Left forelimb (tissue), 1 donor: ENCODE results near the gene PSMG1.
"Not testable (repeated sequence)": the region's sequence is repeated elsewhere in the genome, so short reads cannot be mapped to it uniquely, and the experiment has no call there.

ENCODE experiments used
- DNase-seq: peaks from one replicate; pipeline ENCODE4 v3.0.0-alpha.2; 2018; ENCODE audit warnings: low spot score

Gene PSMG1

DNA sequence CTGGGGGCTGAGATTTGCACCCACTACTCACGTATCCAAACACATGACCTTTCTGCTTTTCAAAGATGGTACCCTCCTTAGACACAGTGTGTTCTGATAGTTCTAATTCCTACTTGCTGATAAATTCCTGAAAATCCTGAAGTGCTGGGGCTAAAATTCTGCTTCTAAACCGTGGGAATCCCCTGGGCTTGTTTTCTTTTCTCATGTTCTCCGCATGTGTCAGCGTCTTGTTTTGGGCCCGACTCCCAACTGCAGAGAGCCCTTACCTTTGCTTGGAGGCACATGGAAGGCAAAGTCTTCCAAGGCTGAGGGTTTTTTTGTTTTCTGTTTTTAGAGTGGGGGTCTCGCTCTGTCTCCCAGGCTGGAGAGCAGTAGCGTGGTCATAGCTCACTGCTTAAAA lies 27.2 kb downstream of the PSMG1 start:
- DNase-seq = no peak

DNA sequence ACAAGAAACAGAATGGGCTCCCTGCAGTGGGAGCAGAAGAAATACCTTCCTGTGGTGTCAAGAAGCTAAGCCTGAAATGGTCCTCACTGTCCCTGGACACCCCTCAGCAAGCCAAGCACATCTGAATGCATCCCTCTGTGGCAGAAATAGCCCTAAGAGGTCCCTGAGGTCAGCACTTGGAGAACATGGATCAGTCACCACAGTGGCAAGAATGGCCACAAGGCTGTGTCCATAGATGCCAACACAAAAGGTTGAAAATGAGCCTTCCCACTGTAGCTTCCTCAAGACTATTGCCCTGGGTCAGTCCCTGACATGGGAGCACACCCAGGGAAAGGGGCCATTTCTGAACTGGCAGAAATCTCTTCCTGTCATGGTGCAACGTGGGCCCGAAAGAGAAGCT lies 27.7 kb downstream of the PSMG1 start:
- DNase-seq = no peak

DNA sequence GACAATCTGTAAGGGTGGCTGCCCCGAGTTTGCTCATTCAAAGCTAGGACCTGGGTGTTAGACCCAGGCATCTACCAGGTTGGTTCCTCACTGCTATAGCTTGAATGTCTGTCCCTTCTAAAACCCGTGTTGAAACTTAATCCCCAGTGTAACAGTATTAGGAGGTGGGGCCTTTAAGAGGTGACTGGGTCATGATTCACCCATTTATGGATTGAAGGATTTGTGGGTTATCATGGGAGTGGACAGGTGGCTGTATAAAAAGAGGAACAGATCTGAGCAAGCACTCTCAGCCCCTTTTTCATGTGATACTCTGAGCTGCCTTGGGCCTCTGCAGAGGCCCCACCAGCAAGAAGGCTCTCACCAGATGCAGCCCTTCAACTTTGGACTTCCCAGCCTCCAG lies 29.4 kb downstream of the PSMG1 start:
- no peak for DNase-seq

DNA sequence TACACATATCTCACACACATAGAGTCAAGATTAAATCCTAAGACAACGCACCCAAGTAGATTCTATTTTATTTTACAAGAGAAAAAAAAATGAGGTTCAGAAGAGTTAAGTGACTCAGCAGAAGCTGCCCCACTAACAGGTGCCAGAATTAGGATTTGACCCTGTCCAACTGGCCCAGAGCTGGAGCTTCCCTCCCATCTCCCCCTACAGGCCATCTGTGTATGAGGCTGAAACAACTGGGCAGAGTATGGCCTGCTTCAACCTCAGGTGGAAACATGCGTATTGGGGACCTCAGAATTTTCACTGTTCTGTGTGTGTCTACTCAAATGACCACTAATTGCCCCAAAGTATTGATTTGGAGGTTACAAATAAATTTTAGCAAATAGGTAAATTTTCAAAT lies 29.9 kb downstream of the PSMG1 start:
- no peak for DNase-seq

DNA sequence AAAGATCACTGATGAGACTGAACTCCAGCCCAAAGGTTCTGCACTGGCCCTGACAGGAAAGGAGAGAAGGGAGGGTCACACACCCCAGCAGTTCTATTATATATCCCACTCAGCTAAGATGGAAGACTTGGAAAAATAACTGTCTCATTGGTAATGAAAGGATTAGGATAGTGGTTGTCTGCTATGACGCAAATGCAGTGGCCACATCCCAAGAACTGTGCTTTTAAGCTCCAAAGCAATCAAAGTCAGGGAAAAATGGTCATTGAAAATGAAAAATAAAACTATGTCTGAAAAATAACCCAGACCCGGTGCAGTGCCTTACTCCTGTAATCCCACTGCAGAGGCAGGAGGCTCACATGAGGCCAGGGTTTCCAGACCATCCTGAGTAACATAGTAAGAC lies 31.0 kb downstream of the PSMG1 start:
- DNase-seq = no peak

DNA sequence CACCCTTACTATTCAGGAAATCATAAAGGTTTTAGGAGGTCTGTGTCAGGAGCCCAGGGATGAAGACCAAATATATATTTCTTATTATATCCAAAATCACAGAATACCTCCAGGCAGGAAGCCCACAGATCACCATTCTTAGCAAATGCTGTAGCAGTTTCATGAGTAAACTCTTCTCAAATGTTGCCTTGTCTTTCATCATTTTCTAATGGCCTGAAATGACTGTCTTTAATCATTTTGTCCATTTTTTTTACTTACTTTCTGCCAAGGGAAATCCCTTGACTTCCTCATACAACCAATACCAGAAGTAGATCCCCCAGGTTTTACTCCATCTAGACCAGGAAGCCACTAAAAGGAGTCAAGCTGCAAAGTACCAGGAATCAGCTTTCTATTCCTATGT lies 32.4 kb downstream of the PSMG1 start:
- no peak for DNase-seq

DNA sequence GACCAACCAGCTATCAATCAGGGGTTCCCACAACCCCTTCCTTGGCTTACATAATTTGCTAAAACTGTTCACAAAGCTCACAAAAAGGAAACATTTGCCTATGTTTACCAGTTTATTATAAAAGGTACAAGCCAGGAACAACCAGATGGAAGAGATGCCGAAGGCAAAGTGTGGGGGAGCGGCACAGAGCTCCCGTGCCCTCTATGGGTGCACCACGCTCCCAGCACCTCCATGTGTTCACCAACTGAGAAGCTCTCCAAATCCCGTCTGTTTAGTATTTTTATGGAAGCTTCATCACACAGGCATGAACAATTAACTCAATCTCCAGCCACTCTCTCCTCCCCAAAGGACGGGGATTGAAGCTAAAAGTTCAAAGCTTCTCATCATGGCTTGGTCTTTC lies 32.9 kb downstream of the PSMG1 start:
- no peak for DNase-seq

DNA sequence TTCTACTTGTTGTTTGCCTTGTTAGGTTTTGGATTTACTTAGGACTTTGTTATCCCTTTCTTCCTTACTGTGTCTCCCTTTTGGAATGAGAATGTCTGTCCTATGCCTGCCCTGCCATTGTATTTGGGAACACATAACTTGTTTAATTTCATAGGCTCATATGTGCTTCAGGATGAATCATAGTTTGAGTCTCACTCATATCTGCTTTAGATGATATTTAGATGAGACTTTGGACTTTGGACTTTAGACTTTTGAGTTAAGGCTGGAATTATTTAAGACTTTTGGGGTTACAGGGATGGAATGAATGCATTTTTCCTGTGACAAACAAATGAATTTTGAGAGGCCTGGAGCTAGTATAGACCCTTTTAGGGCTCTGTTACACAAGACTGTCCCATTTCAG lies 33.4 kb downstream of the PSMG1 start:
- DNase-seq = no peak

DNA sequence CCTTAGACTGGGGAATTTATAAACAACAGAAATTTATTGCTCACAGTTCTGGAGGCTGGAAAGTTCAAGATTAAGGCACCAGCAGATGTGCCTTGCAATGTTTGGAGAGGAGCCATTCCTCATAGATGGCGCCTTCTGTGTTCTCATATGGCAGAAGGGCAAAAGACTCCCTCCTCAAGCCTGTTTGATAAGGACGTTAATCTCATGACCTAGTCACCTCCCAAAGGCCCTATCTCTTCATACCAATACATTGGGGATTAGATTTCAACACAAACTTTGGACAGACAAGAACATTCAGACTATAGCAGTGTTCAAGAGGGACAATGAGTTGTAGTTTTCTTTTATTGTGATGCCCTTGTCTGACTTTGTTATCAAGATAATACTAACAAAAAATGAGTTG lies 34.3 kb downstream of the PSMG1 start:
- DNase-seq = no peak

DNA sequence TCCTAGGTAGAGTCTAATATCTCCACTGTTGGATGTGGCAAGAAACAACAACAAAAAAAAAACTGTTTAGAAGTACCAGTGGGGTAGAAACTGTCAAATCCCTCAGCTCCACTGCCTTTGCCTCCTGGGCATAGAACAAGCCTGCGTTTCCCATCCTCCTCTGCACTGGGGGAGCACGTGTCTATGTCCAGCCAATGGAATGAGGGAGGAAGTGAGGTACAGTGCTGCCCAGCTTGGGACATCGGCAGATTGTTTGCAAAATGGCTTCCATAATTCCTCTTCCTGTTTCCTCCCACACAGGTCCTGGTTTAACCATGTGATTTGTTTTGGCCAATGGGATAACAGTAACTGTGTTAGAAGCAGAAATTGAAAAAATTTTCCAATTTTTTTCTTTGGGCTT lies 39.1 kb downstream of the PSMG1 start:
- no peak for DNase-seq

DNA sequence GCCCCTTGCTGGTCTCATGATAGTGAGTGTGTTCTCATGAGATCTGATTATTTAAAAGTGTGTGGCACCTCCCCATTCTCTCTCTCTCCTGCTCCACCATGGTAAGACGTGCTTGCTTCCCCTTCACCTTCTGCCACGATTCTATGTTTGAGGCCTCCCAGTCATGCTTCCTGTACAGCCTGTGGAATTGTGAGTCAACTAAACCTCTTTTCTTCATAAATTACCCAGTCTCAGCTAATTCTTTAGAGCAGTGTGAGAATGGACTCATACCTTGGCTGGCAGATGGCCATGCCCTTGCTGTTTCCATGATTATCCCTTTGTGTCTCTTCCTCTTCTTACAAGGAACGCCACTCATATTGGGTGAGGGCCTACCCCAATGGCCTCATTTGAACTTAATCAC lies 40.3 kb downstream of the PSMG1 start:
- DNase-seq = no peak

DNA sequence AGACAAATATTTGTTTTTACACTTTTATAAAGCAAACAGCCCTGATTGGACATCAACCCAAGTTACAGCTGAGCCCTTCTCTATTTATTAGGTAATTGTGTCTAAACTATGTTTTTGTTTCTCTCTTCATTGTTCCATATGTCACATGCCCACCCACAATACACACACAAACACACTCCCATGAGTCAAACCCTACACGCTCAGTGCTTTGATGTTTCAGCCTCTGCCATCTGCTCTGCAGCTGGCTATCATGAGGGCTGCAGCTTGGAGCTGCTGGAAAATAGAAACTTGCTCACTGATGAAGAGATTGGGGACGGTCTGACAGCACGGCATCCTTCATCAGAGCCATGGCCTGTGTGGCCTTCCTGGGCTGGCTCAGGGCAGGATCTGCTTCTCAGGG lies 41.7 kb downstream of the PSMG1 start:
- DNase-seq = no peak

DNA sequence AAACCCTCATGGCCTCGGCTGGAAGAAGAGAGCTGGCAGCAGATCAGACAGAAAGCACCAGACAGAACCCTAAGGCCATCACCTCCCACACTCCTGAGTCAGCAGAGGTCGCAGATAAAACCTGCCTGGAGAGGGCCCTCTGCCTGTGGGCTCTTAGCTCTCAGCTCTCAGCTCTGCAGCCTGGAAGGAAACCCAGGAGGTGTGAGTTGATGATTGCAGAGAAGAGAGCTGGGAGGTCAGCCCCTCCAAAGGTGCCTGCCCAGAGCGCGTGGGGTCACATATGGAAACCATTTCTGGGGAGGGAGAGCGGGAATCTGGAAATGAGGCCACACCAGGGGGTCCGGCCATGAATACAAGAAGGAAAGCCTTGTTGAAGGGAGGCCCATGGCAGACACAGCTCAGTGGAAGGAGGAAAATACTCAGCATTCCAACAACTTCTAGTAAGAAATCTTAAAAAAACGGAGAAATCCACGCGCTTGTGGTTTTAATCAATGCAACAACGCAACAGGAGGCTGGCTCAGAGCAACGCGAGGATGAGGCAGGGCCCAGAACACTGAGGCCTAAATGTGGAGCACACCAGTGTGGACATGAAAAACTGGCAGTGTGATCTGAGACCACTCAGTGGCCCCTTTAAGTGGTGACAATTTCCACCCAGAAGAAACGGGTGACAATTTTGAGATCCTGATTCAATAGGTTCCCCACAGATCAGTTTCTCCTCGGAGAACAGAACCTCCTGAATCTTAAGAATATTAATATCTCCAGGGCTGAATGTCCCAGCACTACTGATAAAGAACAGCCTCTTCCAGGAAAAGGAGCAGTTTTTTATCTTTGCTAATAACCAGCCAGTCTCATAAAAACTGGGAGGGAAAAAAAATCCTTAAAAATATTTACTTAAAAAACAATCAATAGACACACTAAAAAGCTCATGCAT lies 45.7 kb downstream of the PSMG1 start:
- no peak for DNase-seq

DNA sequence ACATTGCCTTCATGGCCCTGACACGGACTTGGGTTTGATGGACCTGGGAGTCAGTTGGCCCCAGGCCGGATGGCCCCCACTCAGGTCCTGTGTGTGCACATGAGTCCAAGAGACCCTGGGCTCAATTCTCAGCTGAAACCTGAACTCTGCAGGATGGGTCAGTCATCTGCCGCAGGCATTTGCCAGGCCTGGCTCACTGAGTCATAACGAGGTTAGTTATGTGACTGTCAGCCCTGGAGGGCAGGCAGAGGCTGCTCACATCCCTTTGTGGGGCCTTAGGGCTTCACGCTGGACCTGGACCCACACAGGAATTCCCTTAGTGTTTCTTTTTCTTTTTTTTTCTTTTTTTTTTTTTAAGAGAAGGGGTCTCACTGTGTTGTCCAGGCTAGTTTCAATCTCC lies 46.5 kb downstream of the PSMG1 start:
- no peak for DNase-seq

DNA sequence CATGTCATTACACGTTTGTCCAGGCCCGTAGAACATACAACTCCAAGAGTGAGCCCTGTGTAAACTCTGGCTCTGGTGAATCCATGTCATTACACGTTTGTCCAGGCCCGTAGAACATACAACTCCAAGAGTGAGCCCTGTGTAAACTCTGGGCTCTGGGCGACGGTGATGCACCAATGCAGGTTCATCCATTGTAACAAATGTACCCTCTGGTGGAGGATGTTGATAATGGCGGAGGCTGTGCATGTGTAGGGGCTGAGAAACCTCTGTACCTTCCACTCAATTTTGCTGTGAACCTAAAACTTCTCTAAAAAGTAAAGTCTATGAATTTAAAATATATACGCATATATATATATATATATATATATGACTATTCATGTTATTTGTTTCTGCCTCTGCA lies 47.1 kb downstream of the PSMG1 start:
- DNase-seq = not testable (repeated sequence)

DNA sequence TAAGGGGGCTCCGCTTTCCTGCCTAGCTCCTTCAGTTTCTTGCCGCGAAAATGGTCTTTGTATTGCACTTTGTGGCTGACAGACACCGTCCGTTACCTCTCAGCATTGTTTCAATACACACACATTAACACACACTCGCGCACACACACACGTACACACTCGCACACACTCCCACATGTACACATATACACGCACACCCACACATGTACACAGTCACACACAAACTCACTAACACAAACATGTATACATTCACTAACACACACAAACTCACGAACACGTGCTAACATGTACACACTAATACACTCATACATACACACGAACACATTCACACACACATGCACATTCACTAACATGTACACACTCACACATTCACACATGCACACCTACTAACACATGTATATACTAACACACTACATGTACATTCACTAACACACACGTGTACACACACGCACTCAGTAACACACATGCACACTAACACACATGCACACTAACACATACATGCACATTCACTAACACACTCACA lies 48.9 kb downstream of the PSMG1 start:
- DNase-seq = no peak

DNA sequence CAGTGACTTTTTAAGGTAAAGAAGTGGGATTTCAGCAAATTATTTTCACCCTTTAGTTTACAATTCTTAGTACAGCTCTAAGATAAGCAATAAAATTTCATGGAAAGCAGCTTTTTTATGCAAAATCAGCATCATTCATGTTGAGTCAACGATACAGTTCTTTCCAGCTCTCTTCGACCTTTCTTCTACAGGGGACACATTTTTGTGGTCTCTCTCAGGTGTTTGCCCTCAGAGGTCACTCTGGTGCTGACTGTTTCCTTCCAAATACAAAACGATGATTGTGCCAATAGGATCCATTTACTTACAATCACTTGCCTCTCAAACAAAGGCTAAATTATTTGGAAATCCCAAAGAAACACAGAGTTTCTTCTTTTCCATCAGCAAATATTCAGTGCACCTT lies 51.0 kb downstream of the PSMG1 start:
- DNase-seq = no peak

DNA sequence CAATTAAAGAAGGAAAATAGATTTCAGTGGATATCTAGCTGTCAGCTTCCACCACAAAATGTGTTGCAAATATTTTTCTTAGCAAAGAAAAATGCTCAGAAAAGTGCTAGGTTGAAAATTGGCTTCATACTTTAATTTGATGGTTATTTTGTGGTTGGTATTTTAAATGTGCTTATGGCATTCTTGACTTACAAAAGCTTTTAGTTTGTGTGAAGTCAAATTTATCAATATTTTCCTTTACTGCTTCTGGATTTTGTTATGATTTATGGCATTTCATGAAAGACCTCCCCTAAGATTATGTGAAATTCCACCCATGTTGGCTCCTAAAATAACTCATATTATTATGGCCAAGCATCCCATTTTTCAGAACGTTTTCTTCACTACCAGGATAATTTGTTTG lies 51.5 kb downstream of the PSMG1 start:
- no peak for DNase-seq

DNA sequence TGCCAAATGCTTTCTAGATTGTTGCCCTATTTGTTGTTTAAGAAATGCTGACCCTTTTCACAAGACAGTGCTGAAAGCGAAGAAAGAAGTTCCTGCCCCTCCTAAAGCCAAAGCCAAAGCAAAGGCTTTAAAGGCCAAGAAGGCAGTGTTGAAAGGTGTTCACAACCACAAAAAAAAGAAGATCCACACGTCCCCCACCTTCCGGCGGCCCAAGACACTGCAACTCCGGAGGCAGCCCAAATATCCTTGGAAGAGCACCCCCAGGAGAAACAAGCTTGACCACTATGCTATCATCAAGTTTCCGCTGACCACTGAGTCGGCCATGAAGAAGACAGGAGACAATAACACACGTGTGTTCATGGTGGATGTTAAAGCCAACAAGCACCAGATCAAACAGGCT lies 55.7 kb downstream of the PSMG1 start:
- no peak for DNase-seq

DNA sequence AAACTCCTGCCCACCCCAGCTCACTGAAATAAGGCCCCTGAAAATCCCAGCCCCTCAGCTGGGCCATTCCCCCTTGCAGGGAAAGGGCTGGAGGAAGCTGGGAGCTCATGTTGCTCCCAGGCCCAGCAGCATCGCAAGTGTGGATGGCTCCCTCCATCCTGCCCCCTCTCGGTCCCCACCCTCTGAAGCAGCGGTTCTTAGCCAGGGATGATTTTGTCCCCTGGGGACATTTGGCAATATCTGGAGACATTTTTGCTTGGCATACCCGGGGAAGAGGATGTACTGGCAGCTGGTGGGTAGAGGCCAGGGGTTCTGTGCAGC lies 56.8 kb downstream of the PSMG1 start:
- DNase-seq = no peak

DNA sequence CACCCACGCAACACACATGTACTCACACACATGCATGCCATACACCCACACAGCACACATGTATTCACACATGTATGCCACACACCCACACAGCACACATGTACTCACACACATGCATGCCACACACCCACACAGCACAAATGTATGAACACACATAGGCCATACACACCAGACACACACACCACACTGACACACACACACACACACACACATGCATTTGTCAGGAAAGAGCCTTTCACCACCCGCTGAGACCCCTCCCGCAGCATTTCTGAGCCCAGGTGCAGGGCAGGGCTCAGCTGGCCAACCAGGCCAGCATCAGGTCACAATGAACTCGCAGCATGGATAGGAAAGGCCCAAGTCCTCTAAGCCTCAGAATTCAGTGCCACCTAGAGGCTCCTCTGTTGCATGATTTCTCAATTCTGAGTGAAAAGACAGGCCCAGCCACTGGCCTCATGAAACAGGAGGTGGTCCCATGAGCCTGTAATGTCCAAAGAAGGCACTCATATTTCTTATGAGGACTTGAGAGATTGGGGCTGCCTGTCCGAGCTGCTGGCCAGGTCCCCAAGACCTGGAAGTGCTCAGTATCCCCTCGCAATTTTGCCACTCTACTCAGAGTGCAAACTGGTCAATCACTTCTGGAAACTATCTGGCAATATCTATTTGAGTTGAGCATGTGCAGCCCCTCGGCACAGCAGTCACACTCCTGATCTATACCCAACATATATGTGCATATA lies 57.3 kb downstream of the PSMG1 start:
- no peak for DNase-seq
